Activated CD4-positive, alpha-beta T cell treated with anti-CD3 and anti-CD28 coated beads for 24 hours (primary cell): ENCODE results near the gene GAREM1.

ENCODE experiments used
- DNase-seq, 2 donors: peaks; one replicate each; pipeline ENCODE4 v3.0.0-alpha.2; 2020; ENCODE audit warnings: low read depth in 2 of 2

The GAREM1 gene

DNA sequence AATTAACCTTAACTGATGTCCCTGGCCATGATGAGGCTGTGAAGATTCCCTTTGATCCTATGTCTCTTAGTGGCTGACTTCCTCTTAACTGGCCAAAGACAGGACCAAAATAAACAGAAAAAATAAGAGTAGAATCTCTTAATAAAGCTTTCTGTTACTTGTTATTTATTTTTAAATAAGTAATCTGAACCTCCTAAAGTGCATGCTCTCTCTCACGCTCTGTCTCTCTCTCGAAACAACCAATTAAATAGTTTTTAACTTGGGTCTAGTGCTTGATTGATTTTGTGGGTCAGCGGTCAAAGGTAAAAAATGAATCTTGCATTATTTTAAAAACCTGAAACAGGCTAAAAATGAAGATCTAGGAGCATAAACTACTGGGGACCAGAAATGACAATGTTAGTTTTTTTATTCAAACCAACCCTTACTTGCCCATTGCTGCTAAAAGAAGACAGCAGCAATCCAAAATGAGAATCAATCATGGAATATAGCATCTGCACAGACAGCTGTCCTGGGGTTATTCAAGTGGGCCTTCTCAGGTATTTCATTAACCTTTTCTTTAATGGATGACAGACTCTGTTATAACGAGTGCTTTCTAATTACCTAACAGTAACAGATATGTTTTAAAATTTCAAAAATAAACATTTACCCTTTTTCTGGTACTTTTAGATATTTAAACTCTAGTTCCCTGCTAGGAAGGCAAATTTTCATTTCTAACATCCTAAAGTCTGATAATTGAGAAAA is 11.2 kb downstream of the GAREM1 start:
- no peak for DNase-seq

DNA sequence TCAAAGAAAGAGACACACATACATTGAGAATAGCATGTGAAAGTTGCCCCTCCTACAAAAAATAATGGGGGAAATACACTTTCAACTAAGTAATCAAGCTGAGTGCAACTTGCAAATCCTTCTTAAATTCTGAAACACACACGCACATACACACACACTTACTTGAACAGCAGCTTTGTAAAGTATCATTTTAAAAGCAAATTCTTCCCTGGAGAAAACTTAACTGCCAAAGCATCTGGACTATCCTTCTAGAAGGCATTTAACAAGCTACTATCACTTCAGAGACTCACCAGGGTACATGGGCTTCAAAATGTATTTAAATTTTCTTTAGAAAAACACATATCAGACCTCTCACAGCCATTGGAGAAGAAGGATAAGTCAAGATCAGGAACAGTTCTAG is 15.3 kb downstream of the GAREM1 start:
- DNase-seq, result no peak

DNA sequence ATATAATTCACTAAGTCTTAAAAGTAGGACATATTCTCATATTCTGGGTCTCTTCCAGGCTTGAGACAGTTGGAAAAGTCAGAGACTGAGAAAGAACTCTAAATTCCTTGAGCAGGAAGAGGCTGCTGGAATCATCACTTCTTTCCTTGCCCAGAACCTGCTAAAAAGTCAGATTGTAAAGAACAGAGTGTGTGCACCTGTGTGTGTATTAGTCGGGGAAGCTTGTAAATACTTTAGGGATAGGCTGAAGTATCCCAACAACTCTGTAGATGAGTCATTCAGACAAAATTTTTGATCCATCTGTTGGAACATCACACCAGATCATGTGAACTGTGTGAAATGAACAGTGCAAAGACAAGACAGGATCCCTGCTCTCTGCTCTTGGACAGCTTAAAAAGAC is 16.1 kb downstream of the GAREM1 start:
- DNase-seq, result no peak

DNA sequence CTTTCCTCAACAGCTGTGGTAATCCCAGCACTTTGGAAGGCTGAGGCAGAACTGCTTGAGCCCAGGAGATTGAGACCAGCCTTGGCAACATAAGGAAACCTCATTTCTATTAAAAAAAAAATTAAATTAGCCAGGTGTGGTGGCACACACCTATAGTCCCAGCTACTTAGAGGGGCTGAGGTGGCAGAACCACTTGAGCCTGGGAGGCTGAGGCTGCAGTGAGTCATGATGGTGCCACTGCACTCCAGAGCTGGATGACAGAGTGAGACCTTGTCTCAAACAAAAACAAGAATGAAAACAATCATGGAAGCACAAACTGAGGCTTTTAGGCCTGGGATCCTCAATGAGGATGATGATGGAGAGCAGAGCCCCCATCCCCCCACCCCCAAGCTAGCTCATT is 19.8 kb downstream of the GAREM1 start:
- DNase-seq, result no peak

DNA sequence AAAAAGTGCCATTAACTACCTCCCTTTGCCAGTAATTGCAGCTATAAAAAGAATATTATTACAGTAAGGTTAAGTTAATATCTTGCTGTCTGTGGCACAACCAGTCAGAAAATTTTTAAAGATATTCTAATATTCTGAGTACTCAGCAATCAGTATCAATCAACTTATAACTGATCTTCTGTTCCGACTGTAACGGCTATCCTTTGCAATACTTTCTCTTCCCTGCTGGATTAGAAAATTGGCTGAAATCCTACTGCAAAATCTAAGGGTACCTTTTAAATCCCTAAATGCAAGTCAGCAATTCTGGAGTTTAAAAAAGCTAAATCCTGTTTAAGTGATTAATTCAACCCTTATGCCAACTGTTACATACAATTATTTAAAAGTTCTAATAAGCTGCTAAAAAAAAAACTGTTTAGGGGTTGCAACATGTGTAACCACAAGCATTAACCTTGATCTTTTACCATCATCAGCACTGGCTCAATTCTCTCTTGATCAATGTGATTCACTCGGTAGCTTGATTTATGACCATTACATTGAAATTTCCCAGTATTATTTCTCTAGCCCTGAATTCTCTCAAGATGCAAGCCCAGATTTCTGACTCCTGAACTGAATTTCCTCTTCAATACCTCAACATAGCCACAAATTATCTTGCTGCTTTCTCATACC is 20.5 kb downstream of the GAREM1 start:
- no peak for DNase-seq

DNA sequence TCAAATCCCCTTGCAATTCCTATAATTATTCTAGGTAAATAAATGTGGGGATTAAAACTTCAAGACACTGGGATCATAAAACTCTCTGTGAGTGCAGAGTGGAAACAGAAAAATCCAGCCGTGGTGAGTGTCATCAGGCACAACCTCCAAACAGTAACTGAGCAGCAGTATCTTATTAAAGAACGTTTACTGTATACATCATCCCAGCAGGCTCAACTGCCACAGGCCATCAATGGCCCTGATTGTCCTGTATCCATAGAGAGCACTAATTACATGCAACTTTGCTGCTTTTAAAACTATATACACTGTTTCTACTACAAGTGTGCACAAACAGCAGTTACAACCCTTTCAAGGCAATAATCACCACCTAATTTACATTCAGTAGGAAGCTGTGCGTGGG is 23.9 kb downstream of the GAREM1 start:
- no peak for DNase-seq

DNA sequence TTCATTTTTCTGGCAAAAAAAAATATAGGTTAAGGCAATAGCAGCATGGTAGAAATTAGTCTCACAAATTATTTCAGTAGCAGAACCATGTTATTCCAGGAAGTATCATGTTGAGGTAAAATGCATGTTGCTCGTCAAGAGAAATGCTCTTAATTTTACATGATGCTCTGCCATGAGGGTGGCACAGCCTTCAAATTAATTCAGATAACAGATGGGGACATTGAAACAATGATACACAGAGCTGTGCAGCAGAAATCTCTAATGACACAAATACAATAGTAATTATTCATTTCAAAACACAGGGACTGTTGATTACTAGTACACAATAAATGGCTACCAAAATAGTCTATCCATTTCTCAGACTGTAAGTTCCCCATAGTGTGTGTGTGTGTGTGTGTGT is 24.8 kb downstream of the GAREM1 start:
- no peak for DNase-seq

DNA sequence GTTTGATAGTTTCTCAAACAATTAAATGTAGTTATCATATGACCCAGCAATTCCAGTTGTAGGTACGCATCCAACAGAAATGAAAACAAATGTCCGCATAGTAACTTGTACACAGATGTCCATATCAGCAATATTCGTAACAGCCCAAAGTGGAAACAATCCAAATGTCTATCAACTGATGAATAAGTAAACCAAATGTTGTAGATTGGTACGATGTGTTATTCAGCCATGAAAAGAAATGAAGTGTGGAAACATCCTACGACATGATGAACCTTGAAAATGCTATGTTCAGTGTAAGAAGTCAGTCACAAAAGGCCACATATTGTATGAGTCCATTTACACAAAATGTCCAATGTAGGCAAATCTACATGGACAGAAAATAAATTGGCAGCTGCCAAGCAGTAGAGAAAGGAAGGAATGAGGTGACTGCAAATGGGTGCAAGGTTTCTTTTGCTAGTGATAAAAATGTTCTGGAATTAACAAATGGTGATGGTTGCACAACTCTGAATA is 26.9 kb downstream of the GAREM1 start:
- DNase-seq, result no peak

DNA sequence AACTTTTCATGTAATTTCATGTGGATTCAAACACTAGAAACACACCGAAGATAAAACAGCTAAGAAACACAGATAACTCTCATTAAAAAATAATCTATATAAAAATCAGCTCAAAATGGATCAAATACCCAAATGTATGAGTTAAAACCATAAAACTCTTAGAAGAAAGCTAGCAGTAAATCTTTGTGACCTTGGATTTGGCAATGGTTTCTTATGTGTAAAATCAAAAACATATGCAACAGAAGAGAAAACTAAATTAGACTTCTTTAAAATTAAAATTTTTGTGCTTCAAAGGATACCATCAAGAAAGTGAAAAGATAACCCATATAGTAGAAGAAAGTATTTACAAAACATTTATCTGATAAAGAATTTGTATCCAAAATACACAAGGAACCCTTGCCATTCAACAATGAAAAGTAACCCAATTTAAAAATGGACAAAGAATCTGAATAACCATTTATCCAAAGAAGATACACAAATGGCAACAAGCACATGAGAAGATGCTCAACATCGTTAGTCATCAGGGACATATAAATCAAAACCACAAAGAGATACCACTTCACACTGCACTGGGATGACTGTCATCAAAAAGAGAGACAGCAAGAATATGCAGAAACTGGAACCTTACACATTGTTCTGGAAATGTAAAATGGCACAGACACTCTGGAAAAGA is 27.5 kb downstream of the GAREM1 start:
- no peak for DNase-seq

DNA sequence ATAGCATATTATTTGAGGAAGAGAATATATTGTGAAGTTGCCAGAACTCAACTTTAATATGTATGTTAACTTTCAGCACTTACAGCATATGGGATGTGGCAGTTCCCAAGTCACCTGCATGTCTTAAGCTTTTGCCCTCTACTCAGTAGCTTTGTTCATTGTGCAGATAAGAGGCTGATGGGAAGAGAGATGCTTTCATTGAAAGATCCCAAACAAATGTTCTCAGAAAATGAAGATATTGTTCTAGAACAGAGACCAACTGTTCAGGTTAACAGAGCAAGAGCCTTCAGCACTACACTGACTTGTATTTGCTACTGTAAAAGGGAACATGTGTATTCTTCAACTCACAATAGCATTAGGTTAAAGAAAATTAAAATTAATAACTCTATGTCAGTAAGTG is 28.1 kb downstream of the GAREM1 start:
- DNase-seq, result no peak

DNA sequence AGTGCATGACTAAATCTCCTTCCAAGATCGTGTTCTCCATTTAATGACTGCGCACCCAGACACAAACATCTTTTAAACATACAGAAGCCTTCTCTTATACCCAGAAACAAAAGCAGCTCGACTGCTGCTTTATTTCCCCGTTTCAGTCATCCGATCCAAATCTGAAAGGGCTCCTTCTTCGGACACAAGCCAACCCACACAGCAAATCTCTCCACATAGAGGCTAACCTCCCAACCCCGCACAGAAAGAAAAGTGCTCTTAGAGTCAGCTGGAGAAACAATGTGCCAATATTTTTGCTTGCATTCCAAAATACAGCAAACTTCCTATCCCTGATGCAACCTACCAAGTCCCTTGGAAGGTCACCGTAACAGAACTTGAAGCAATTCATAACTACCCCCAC is 29.1 kb downstream of the GAREM1 start:
- DNase-seq, result no peak

DNA sequence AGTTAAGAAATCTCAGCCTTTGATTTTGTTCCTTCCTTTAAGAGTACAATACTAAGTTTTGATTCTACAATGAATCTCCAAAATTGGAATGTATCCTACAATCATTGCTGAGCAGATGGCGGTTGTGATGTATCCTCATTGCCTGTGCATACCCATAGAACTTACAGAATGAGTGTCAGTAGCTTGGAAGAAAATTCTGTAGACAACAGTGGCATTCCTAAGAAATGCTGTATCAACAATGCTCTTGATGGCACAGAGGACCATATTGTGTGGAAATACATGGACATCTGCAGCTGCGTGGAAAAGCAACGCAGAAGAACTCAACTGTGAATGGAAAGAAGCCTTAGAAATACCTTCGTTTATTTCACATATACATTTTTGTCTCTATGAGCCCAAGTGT is 30.2 kb downstream of the GAREM1 start:
- no peak for DNase-seq

DNA sequence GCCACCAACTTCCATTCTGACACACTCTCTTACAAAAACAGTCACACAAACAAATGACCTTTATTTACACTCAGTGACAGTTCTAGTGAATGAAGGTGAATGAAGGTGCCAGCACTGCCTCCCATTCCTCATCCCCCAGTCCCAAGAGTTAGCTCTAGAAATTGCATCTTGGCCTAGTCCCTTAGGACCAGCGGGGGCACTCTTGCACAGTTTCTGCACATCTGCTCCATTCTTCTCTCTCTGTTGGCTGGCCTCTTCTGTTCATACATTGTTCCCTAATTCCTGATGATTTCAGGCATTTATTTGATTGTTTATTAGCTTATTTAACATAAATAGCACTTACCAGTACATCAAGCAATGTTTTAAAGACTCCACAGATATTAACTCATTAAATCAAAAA is 30.9 kb downstream of the GAREM1 start:
- no peak for DNase-seq

DNA sequence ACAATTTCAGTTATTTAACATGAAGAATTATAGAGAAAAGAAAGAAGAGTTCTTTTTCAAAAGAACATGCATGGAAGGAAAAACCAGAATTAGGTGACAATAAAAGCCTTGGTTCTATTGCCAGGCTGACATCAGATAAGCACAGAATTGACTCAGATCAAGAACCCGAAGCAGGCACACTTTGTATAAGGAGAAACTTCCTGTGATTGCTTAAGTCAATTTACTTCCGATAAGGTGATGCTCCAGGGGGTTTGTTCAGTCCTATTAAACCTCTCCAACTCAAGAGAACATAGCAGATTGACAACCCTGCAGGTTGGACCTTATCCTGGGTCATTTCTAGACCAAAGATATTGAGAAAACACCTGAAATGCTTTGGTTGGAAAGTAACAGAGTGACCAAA is 31.4 kb downstream of the GAREM1 start:
- no peak for DNase-seq

DNA sequence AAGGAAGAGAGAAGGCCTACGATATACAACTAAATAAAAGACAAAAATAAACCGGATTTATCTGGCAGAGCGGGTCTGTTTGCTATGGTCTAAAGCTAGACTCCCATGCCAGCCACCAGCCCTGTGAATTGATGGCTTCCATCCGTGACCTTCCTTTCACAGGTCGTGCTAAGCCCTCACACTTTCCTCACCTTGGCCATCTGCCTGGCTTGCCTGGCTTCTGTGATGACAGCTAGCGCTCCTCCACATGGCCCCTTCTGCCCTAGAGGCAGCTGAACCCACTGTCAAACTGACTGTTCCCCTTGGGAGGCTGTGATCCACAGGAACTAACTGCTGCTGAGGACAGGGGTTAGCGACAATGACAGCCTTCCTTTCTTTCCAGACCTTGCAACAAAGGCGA is 32.5 kb downstream of the GAREM1 start:
- DNase-seq, result no peak

DNA sequence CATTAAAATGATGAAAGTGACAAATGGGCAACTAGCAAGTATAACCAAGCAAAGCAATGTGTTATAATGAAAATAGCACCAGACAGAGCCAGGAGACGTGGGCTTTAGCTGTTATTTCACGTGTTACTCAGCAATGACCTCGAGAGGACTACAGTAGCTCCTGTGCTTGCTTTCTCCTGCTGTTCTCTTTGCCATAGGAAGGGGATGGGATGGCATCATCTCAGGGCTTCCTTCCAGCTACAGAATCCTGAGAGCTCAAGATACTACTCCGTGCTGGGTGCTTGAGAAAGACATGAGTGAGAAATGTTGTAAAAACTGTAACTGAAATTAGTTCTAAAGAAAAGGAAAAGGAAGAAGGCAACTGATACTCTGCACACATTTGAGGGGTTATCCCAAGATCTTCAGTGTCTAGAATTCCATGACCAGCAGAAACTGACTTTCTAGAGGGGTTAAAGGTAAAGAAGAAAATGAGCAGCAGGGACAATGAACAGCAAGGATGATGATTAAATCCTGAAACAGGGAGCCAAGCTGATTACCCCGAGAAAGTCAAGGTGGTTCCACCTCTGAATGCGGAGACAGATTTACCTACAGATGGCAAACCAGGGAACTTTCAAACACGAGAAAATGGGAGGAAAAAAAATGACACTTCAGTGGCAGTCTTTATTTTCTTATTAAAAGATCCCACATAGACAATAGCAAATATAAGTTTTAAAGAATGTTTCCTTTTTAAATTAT is 33.4 kb downstream of the GAREM1 start:
- DNase-seq, result no peak

DNA sequence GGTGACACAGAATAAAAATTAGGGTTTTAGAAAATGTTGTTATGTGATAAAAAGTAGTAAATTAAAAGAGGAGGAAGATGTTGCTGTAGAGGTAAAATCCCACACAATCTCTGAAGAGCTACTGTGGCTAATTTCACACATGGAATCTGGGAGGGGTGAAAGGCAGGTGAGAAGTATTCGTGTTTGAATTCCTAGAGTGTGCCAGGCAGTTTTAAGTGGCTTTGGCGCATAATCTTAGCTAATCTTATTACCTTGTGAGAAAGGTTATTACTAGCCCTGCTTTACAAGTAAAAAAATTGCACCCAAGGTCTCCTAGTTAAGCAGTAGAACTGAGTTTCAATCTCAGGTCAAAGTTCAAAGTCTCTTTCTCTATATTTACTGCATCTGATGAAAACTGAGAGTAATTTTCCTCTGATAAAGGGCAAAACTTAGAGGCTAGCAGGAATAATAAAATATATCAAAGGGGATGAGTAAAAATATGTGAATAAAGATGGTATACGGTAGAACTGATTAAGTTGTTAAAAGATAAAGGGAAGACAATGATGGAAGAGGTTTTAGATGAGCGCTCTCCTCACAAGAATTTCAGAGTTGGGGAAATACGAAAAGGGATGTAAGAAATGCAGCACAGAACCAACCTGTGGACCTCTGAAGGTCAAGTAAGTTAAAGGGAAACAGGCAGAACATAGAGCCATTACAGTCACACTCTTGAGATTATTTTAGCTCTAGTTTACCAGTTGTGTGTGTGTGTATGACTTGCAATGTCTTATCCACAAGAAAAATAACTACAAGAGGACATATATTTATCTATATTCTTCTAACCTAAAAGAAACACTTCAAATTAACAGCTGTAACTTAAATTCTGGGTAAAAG is 34.8 kb downstream of the GAREM1 start:
- DNase-seq, result no peak

DNA sequence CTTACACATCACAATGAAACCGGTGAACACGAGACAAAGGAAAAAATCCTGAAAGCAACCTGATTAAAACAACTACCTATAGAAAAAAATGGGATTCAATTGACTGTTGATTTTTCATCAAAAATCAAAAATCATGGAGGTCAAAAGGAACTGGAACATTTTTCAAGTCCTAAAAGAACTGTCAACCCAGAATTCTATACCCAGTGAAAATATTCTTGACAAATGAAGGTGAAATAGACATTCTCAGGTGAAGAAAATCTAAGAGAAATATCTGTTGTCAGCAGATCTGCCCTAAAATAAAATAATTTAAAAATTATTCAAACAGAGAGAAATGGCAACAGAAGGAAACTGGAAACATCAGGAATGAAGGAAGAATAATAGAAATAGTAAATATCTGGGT is 38.9 kb downstream of the GAREM1 start:
- no peak for DNase-seq

DNA sequence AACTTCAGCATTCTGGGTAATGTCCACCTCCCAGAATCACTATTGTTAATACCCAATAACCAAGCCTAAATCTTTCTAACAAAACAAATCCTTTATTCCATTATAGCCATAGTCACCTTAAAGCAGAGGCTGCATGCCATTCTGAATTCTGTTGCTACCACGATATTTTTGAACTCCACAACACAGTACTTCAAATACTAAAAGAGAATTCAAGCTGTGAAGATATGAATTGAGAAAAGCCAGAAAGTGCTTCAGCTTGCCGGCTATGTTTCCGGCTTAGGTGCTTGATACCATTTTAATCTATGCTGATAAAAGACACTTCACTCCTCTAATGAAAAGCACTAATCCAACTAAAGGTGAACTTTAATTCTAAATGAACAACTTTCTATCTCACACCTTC is 41.3 kb downstream of the GAREM1 start:
- no peak for DNase-seq

DNA sequence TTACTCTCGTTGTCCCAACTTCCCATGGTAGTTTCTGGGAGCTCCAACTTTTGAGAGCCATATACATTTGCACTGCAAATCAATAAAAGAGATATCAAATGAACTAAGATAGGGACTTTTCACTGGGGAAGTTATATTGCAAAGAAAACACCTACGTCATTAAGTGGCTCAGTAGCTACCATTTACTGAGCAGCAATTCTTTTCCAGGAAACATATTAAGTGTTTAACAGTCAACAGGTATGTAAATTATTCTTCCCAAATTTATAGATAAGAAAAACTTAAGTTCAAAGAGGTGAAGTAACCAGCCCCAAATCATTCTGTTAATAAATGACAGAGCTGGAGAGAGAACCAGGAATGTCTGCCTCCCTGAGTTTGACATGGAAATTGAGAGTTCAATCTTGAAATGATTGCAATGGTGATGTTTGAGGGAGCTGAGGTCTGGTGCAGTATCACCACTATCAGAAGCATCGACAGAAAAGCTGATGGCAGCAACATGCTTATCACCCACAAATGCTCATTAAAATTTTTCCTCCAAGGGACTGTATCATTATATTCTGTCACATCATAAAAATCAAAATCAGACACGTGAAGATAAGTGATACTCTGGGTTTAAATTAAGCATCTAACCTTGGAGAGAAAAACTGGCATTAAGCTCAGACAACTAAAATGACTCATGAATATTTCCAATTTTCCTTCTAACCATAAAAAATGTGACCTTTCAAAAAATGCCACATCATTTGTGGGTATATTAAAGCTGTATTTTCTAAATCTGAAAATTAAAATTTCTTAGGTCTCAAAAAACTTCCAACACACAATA is 43.4 kb downstream of the GAREM1 start:
- no peak for DNase-seq
